CD4-positive, alpha-beta T cell (primary cell): Measurements from ENCODE around the gene TEX2. TPM values are rescaled to one million over a fixed set of nuclear protein-coding genes. Genes with fewer than 3 reads are reported as not detected.

Experiments
- ATAC-seq: fragments of 200-7000 bp; cut with Tn5 transposase; one replicate; pipeline ENCODE4 v1.10.0; 2022; ENCODE audit warnings: mild to moderate bottlenecking; ENCODE audit not compliant: poor library complexity
- CTCF ChIA-PET: fragments of 350-600 bp; sonication (Branson Sonifier 250); formaldehyde crosslinking; loops from one replicate; lab custom pipeline; 2021; ENCODE audit warnings: antibody characterized with exemption, inconsistent platforms; lab: Charles Lee
- POLR2A ChIA-PET: fragments of 350-600 bp; sonication (Branson Sonifier 250); formaldehyde crosslinking; loops from one replicate; lab custom pipeline; 2021; ENCODE audit warnings: antibody characterized with exemption, inconsistent platforms; lab: Charles Lee
- DNase-seq, 14 experiments: peaks; one replicate each; pipeline ENCODE4 v3.0.0-alpha.2; 2013 to 2020; ENCODE audit warnings: mixed read lengths in 2 of 14
- H3K27ac ChIP-seq, 2 donors: one replicate each; pipeline versions ENCODE4 v1.5.1 to v1.7.0; 2013; ENCODE audit warnings: low read length in 2 of 2, low read depth in 1 of 2, mild to moderate bottlenecking in 1 of 2
- H3K27me3 ChIP-seq, 2 experiments: 1 replicate in 1 of 2; 2 replicates in 1 of 2; pipeline versions ENCODE4 v1.6.1 to v1.7.0; 2013; ENCODE audit warnings: low read length in 2 of 2, control low read depth in 1 of 2, mild to moderate bottlenecking in 1 of 2, moderate library complexity in 1 of 2; ENCODE audit not compliant: insufficient read depth in 2 of 2, control insufficient read depth in 1 of 2
- H3K36me3 ChIP-seq: one replicate; pipeline ENCODE4 v1.6.1; 2013; ENCODE audit warnings: low read length, control low read depth; ENCODE audit not compliant: insufficient read depth
- H3K4me1 ChIP-seq: one replicate; pipeline ENCODE4 v1.6.1; 2013; ENCODE audit warnings: low read length, control low read depth; ENCODE audit not compliant: insufficient read depth
- H3K4me3 ChIP-seq: one replicate; pipeline ENCODE4 v1.5.1; 2013; ENCODE audit warnings: mild to moderate bottlenecking, low read length, moderate library complexity
- H3K9me3 ChIP-seq, 2 experiments: 1 replicate in 1 of 2; 2 replicates in 1 of 2; pipeline versions ENCODE4 v1.6.1 to v1.7.0; 2013; ENCODE audit warnings: low read length in 2 of 2, mild to moderate bottlenecking in 2 of 2, control low read depth in 1 of 2, moderate library complexity in 1 of 2; ENCODE audit not compliant: control insufficient read depth in 1 of 2, insufficient read depth in 1 of 2
- H3K27ac Mint-ChIP-seq: one replicate; pipeline ENCODE4 v1.8.0; 2020; ENCODE audit warnings: mixed read lengths
- H3K27me3 Mint-ChIP-seq: one replicate; pipeline ENCODE4 v1.8.0; 2021; ENCODE audit warnings: mixed read lengths
- H3K36me3 Mint-ChIP-seq: one replicate; pipeline ENCODE4 v1.8.0; 2021; ENCODE audit warnings: low read depth, mixed read lengths
- H3K4me1 Mint-ChIP-seq: one replicate; pipeline ENCODE4 v1.8.0; 2021; ENCODE audit warnings: low read depth, mixed read lengths
- H3K4me3 Mint-ChIP-seq: one replicate; pipeline ENCODE4 v1.8.0; 2020; ENCODE audit warnings: mild to moderate bottlenecking, mixed read lengths
- H3K9me3 Mint-ChIP-seq: one replicate; pipeline ENCODE4 v1.8.0; 2020; ENCODE audit warnings: mixed read lengths
- intact Hi-C, 2 experiments: fragments of 100-400 bp; cut with DNase I in 1 of 2; cut with micrococcal nuclease in 1 of 2; formaldehyde crosslinking; loops; one replicate each; pipeline versions ENCODE4 v1.15.1 to v1.9.0; 2023 to 2025; cut with DNase I, micrococcal nuclease
- polyA plus RNA-seq, 2 donors: library from polyadenylated mRNA; unstranded; fragments of 120-200 nt; gene quantifications; one replicate each; pipeline ENCODE4 v1.2.1, GENCODE V29; 2013
- total RNA-seq, 174 experiments: library from RNA in 2 of 174; stranded (reverse) in 2 of 174; gene quantifications; one replicate each; pipeline ENCODE4 v1.2.3 and lab custom pipeline; 2021 to 2026
- TF ChIP-seq, protein P1 (sequence below): fragments of 200-600 bp; IDR thresholded peaks from one replicate; pipeline ENCODE4 v1.8.0; 2022; ENCODE audit warnings: antibody characterized with exemption, mild to moderate bottlenecking

TEX2 gene, protein sequence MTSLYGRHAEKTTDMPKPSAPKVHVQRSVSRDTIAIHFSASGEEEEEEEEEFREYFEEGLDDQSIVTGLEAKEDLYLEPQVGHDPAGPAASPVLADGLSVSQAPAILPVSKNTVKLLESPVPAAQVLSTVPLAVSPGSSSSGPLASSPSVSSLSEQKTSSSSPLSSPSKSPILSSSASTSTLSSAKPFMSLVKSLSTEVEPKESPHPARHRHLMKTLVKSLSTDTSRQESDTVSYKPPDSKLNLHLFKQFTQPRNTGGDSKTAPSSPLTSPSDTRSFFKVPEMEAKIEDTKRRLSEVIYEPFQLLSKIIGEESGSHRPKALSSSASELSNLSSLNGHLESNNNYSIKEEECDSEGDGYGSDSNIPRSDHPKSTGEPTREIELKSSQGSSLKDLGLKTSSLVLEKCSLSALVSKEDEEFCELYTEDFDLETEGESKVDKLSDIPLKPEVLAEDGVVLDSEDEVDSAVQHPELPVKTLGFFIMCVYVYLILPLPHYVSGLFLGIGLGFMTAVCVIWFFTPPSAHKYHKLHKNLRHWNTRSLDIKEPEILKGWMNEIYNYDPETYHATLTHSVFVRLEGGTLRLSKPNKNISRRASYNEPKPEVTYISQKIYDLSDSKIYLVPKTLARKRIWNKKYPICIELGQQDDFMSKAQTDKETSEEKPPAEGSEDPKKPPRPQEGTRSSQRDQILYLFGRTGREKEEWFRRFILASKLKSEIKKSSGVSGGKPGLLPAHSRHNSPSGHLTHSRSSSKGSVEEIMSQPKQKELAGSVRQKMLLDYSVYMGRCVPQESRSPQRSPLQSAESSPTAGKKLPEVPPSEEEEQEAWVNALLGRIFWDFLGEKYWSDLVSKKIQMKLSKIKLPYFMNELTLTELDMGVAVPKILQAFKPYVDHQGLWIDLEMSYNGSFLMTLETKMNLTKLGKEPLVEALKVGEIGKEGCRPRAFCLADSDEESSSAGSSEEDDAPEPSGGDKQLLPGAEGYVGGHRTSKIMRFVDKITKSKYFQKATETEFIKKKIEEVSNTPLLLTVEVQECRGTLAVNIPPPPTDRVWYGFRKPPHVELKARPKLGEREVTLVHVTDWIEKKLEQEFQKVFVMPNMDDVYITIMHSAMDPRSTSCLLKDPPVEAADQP
- total RNA-seq, result 1 to 10 TPM; 8.6 to 8.9 TPM
- polyA plus RNA-seq (2013, experiment 1 of 2), result 9.2 TPM
- polyA plus RNA-seq (2013, experiment 2 of 2), result 11.1 TPM
- 19.2 to 63.0 (median 38.1) reads per million in 172 experiments for total RNA-seq (lab: John Stamatoyannopoulos, UW)

DNA sequence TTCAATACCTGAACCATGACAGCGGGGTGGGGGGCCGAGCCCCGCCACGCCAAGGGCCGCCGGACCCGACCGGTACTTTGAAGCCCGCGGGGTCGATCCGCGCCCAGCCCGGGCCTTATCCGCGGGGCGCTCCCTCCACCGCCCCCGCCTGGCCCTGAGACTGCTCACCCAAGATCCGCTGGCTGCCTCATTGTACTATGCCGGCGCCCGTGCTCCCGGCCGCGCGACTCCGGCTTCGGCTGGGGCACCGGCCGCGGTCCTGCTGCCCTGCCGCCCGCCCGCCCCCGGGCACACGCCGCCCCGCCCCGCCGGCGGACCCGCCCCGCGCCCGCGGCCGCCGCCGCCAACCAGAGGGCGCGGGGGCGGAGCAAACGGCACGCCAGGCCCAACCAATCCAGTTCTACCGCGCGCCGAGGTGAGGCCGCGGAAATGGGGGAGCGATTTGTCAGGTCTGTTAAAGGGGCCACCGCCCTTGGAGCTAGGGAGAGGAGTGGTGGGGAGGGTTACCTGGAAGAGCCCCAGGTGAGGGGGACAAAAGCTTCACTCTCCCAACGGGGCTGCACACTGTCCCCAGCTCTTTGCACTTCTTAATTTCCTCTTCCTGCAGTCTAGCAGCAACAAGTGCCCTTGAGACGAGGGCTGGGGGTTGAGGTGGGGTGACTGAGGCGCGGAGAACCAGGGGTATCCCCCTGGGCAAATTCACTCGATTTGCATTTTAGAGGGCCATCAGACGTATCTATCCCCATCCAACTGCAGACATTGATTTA, at the start of gene TEX2:
TEX2 (minus strand) TSS at position 261 of the 767 bp plus-strand sequence. CDS start 49,043 bp downstream, outside the sequence.
- peaks cover 28% of the 10 kb centered on the region for H3K4me1 ChIP-seq
- ChIA-PET POLR2A (interaction anchor here (0.6 to 3.3 kb wide), 8 partner anchors 9 to 420 kb away, joined by 3 to 58 read pairs (median 4); partner anchors contain the start of genes CEP95, DDX5, ICAM2 and SMARCD2), CTCF (no interaction called here)
- peak within 1 kb of the TSS; percentile 70 to 86 for H3K27ac ChIP-seq
- ATAC-seq, result peak; percentile 82
- H3K4me3 ChIP-seq, result peak within 1 kb of the TSS; percentile 70
- H3K4me1 Mint-ChIP-seq, result peaks cover 46% of the 10 kb centered on the region
- H3K36me3 ChIP-seq, result no peaks in the 10 kb centered on the region
- H3K27me3 ChIP-seq, result no peaks in the 10 kb centered on the region
- H3K9me3 ChIP-seq, result no peaks in the 10 kb centered on the region
- peak; percentile 78 to 94 (median 86) for DNase-seq
- intact Hi-C loops, result loop anchor here (1.0 to 10.0 kb wide), 9 partner anchors 116 to 1299 kb away; partner anchors contain the start of genes AXIN2 (in 1 of the 2), ICAM2 (in 1 of the 2), MAP3K3 (in 1 of the 2) and POLG2 (in 1 of the 2)
- no peaks in the 10 kb centered on the region for H3K9me3 Mint-ChIP-seq
- peak within 1 kb of the TSS; percentile 95 for H3K27ac Mint-ChIP-seq
- H3K27me3 Mint-ChIP-seq, result peaks cover 6% of the 10 kb centered on the region
- peaks cover 10% of the 10 kb centered on the region for H3K36me3 Mint-ChIP-seq
- TF ChIP-seq, protein P1, sequence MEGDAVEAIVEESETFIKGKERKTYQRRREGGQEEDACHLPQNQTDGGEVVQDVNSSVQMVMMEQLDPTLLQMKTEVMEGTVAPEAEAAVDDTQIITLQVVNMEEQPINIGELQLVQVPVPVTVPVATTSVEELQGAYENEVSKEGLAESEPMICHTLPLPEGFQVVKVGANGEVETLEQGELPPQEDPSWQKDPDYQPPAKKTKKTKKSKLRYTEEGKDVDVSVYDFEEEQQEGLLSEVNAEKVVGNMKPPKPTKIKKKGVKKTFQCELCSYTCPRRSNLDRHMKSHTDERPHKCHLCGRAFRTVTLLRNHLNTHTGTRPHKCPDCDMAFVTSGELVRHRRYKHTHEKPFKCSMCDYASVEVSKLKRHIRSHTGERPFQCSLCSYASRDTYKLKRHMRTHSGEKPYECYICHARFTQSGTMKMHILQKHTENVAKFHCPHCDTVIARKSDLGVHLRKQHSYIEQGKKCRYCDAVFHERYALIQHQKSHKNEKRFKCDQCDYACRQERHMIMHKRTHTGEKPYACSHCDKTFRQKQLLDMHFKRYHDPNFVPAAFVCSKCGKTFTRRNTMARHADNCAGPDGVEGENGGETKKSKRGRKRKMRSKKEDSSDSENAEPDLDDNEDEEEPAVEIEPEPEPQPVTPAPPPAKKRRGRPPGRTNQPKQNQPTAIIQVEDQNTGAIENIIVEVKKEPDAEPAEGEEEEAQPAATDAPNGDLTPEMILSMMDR, result no peak
- H3K4me3 Mint-ChIP-seq, result peak within 1 kb of the TSS; percentile 92

DNA sequence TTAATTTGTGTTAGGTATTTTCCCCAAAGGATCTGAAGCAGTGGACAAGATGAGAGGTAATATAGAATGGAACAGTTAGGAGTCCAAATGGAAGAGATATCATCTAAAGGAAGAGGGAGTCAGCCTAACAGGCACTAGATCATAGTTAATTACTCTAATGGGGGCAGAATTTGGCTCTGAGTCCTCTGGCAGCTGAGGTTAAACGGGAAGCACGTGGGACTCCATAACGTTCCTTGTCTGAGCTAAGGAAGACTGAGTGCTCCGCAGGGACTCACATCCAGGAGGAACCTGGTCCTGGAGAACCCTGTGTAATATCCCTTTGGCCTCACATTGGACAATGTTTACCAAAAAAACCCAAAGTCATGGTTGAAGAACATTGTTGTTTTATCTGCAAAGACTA, 46.6 kb upstream of the TEX2 start:
- POLR2A ChIA-PET, result no interaction called here

More for the DNA sequence above, 46.6 kb upstream of the TEX2 start:
- Histone ChIP-seq H3K36me3 (no peaks in the 10 kb centered on the region), H3K9me3 (no peaks in the 10 kb centered on the region), H3K4me3 (no peak overlapping the region), H3K4me1 (no peaks in the 10 kb centered on the region), H3K27me3 (no peaks in the 10 kb centered on the region), H3K27ac (no peak overlapping the region)
- H3K4me3 Mint-ChIP-seq, result no peak overlapping the region
- H3K4me1 Mint-ChIP-seq, result no peaks in the 10 kb centered on the region
- ATAC-seq (no peak), DNase-seq (no peak)
- H3K27ac Mint-ChIP-seq, result no peak overlapping the region
- TF ChIP-seq, protein P1, result no peak
- H3K27me3 Mint-ChIP-seq, result no peaks in the 10 kb centered on the region
- CTCF ChIA-PET, result interaction anchor here (0.7 to 1.0 kb wide), 2 partner anchors 18 to 110 kb away, joined by 3 read pairs; no protein-coding TSS in a partner anchor
- H3K36me3 Mint-ChIP-seq, result no peaks in the 10 kb centered on the region
- no peaks in the 10 kb centered on the region for H3K9me3 Mint-ChIP-seq
- intact Hi-C loops, result loop anchor here in 1 of 2 experiments (5.0 kb wide), 1 partner anchor 183 kb away; no protein-coding TSS in a partner anchor
